HEK293T (cell line): ENCODE measurements around the gene CBFA2T2.

Experiments used
- CTCF ChIA-PET: fragments of 350-600 bp; formaldehyde crosslinking; extraction: SDS; loops from one replicate; lab custom pipeline; 2021; ENCODE audit warnings: antibody characterized with exemption, inconsistent platforms; lab: Yijun Ruan, JAX
- POLR2A ChIA-PET: fragments of 350-600 bp; formaldehyde crosslinking; extraction: SDS; loops from one replicate; lab custom pipeline; 2020; ENCODE audit warnings: antibody characterized with exemption, inconsistent platforms; lab: Yijun Ruan, JAX
- DNase-seq: peaks from one replicate; pipeline ENCODE4 v3.0.0; 2012; ENCODE audit warnings: mixed read lengths; ENCODE audit errors: extremely low spot score
- ARNT ChIP-seq: fragments of 450-650 bp; IDR thresholded peaks from 2 replicates; pipeline ENCODE4 v1.6.1; 2017; ENCODE audit warnings: mild to moderate bottlenecking
- BHLHE40 ChIP-seq: fragments of 450-650 bp; IDR thresholded peaks from 2 replicates; pipeline ENCODE4 v1.6.1; 2016; ENCODE audit warnings: mild to moderate bottlenecking, moderate library complexity, borderline replicate concordance
- CTBP1 ChIP-seq: fragments of 450-650 bp; IDR thresholded peaks from 2 replicates; pipeline ENCODE4 v1.6.1; 2016; ENCODE audit warnings: borderline replicate concordance
- ELF4 ChIP-seq: fragments of 450-650 bp; IDR thresholded peaks from 2 replicates; pipeline ENCODE4 v1.6.1; 2017; ENCODE audit warnings: antibody characterized with exemption
- FOXA1 ChIP-seq: fragments of 450-650 bp; IDR thresholded peaks from 2 replicates; pipeline ENCODE4 v1.6.1; 2016; ENCODE audit warnings: mild to moderate bottlenecking
- FOXK2 ChIP-seq: fragments of 450-650 bp; IDR thresholded peaks from 2 replicates; pipeline ENCODE4 v1.6.1; 2016; ENCODE audit warnings: mild to moderate bottlenecking
- FOXM1 ChIP-seq: fragments of 450-650 bp; IDR thresholded peaks from 2 replicates; pipeline ENCODE4 v1.6.1; 2017; ENCODE audit warnings: mild to moderate bottlenecking, borderline replicate concordance
- HDGF ChIP-seq: fragments of 450-650 bp; IDR thresholded peaks from 2 replicates; pipeline ENCODE4 v1.6.1; 2017; ENCODE audit warnings: antibody characterized with exemption, borderline replicate concordance
- L3MBTL2 ChIP-seq: fragments of 450-650 bp; conservative IDR thresholded peaks from 2 replicates; pipeline ENCODE4 v1.6.1; 2016; ENCODE audit warnings: mild to moderate bottlenecking
- LEF1 ChIP-seq: fragments of 450-650 bp; IDR thresholded peaks from 2 replicates; pipeline ENCODE4 v1.6.1; 2017; ENCODE audit warnings: mild to moderate bottlenecking, borderline replicate concordance
- NFRKB ChIP-seq: fragments of 450-650 bp; IDR thresholded peaks from 2 replicates; pipeline ENCODE4 v1.6.1; 2016; ENCODE audit warnings: mild to moderate bottlenecking, moderate library complexity
- SP1 ChIP-seq: fragments of 450-650 bp; IDR thresholded peaks from 2 replicates; pipeline ENCODE4 v1.6.1; 2017
- SUZ12 ChIP-seq: fragments of 450-650 bp; IDR thresholded peaks from 2 replicates; pipeline ENCODE4 v1.6.1; 2016; ENCODE audit warnings: mild to moderate bottlenecking
- TARDBP ChIP-seq: fragments of 450-650 bp; IDR thresholded peaks from 2 replicates; pipeline ENCODE4 v1.6.1; 2016
- ZNF384 ChIP-seq: fragments of 450-650 bp; IDR thresholded peaks from 2 replicates; pipeline ENCODE4 v1.6.1; 2016
- TF ChIP-seq, protein P1 (sequence below): fragments of 450-650 bp; IDR thresholded peaks from 2 replicates; pipeline ENCODE4 v1.6.1; 2016

The CBFA2T2 gene

DNA sequence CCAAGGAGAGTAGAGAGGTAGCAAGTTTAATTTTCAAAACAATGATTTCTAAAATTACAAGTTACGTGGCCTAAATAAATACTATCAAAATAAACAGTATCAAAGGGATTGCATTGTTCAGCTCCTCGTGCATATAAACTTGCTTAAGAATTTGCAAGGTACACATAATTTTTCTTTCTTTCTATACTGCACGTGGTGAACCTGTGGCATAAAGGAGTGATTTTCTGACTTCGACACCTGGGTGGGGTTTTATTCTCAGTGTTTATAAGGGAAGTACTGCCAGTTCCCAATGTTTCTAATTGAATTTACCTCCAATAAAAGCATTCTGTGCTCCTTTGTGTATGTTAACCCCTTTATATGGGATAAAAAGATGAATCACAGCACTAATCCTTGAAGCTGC, 122.1 kb downstream of the CBFA2T2 start:
- ChIA-PET POLR2A (no interaction called here), CTCF (no interaction called here)
- TF ChIP-seq SP1 (no peak), BHLHE40 (no peak), ARNT (no peak), FOXA1 (no peak), SUZ12 (no peak), NFRKB (no peak), HDGF (no peak), FOXM1 (no peak), TARDBP (no peak), L3MBTL2 (no peak), CTBP1 (no peak), ELF4 (no peak), LEF1 (no peak), FOXK2 (no peak), ZNF384 (no peak)
- TF ChIP-seq, protein P1, sequence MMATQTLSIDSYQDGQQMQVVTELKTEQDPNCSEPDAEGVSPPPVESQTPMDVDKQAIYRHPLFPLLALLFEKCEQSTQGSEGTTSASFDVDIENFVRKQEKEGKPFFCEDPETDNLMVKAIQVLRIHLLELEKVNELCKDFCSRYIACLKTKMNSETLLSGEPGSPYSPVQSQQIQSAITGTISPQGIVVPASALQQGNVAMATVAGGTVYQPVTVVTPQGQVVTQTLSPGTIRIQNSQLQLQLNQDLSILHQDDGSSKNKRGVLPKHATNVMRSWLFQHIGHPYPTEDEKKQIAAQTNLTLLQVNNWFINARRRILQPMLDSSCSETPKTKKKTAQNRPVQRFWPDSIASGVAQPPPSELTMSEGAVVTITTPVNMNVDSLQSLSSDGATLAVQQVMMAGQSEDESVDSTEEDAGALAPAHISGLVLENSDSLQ, result no peak
- no peak for DNase-seq

DNA sequence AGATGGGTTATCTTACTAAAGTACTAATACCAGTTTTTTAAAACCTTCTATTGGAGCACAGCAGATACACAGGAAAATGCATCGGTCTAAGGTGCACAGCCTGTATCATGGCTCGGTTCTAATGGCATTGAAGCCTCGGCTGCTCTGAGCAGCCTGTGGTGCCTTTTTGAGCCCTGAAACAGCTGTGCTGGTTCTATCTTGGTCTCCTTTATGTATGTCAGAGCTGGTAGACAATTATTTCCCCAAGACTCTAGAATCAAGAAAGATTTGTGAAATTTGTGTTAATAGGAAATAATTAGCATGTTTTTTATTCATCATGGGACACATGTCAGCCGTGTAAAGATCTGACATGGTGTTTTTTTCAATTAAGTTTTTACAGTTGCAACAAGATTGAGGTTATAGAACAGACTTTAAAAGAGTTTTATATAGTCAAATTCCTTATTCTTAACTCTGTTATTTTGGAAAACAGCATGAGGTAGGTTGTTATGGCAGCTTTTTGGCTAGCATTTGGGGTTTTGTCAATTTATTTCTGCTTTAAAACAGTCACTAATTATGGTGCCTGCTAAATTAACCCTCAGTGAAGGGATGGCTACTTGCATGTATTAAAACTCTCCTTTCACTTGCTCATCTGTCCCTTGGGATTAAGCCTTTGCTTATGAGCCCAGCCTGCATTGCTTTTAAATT, 132.0 kb downstream of the CBFA2T2 start:
- ChIA-PET CTCF (no interaction called here), POLR2A (no interaction called here)
- no peak for DNase-seq
- no peak for TF ChIP-seq FOXK2
- no peak for TF ChIP-seq ELF4
- no peak for TF ChIP-seq NFRKB
- TF ChIP-seq FOXM1, result no peak
- TF ChIP-seq, protein P1, result no peak
- TF ChIP-seq FOXA1, result no peak
- no peak for TF ChIP-seq ZNF384
- TF ChIP-seq LEF1, result no peak

- POLR2A ChIA-PET, result no interaction called here
- no peak for DNase-seq
- TF ChIP-seq FOXA1, result no peak
- TF ChIP-seq, protein P1, result no peak
- no peak for TF ChIP-seq LEF1
- no peak for TF ChIP-seq BHLHE40
- TF ChIP-seq ELF4, result no peak
- no peak for TF ChIP-seq CTBP1
- no peak for TF ChIP-seq SP1
- no peak for TF ChIP-seq L3MBTL2
- TF ChIP-seq HDGF, result no peak
- no peak for TF ChIP-seq ZNF384
- no peak for TF ChIP-seq FOXK2
- TF ChIP-seq TARDBP, result no peak
- no peak for TF ChIP-seq SUZ12
- no peak for TF ChIP-seq FOXM1
- no peak for TF ChIP-seq NFRKB
- TF ChIP-seq ARNT, result no peak
- CTCF ChIA-PET, result no interaction called here
These were observed 132.9 kb downstream of the CBFA2T2 start for GRCh38 chr20:33622705-33623365.

- CTCF ChIA-PET, result no interaction called here
- POLR2A ChIA-PET, result no interaction called here
- no peak for DNase-seq
- no peak for TF ChIP-seq HDGF
- TF ChIP-seq FOXM1, result no peak
- no peak for TF ChIP-seq LEF1
- TF ChIP-seq, protein P1, result no peak
- TF ChIP-seq CTBP1, result no peak
- no peak for TF ChIP-seq ELF4
- no peak for TF ChIP-seq SP1
- TF ChIP-seq BHLHE40, result no peak
- TF ChIP-seq SUZ12, result no peak
- no peak for TF ChIP-seq FOXA1
- TF ChIP-seq TARDBP, result no peak
- no peak for TF ChIP-seq L3MBTL2
- TF ChIP-seq ARNT, result no peak
- no peak for TF ChIP-seq NFRKB
- no peak for TF ChIP-seq ZNF384
- TF ChIP-seq FOXK2, result no peak
These were observed 134.5 kb downstream of the CBFA2T2 start for GRCh38 chr20:33624399-33624798.

- TF ChIP-seq, protein P1, result no peak
- TF ChIP-seq ELF4 (no peak), TARDBP (no peak), ARNT (no peak), L3MBTL2 (no peak), SUZ12 (no peak), ZNF384 (no peak), FOXK2 (no peak), BHLHE40 (no peak), LEF1 (no peak), CTBP1 (no peak), HDGF (no peak), FOXA1 (no peak), NFRKB (no peak), FOXM1 (no peak), SP1 (no peak)
- ChIA-PET POLR2A (no interaction called here), CTCF (no interaction called here)
- DNase-seq, result no peak
These were observed 136.3 kb downstream of the CBFA2T2 start for GRCh38 chr20:33626190-33626589.
